DLD1 (cell line): Measurements from ENCODE around the gene DOCK2.

ENCODE experiments used
- in situ Hi-C: cut with HindIII; loops from 2 replicates; pipeline ENCODE4 v1.10.0; 2017; ENCODE audit warnings: low sequenced_read_pairs

The DOCK2 gene

DNA sequence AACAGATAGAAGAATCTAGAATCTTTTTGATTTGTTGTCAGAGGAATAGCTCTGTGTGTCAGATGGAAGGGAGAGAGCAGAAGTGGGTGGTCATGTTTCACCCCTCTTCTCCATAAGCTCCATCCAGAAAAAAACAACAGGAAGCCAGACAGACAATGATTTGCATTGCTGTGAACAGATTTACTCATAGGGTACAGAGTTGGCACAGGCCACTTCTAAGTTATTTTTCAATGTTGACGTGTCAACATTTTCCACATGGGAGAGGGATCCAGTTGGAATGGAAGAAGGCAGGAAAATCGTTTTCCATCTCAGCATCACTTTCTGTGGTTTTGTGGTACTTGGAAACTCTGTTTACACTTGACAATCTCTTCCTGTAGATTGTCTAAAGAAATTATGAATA, 256.5 kb downstream of the DOCK2 start:
- in situ Hi-C loops, result no loop called here

DNA sequence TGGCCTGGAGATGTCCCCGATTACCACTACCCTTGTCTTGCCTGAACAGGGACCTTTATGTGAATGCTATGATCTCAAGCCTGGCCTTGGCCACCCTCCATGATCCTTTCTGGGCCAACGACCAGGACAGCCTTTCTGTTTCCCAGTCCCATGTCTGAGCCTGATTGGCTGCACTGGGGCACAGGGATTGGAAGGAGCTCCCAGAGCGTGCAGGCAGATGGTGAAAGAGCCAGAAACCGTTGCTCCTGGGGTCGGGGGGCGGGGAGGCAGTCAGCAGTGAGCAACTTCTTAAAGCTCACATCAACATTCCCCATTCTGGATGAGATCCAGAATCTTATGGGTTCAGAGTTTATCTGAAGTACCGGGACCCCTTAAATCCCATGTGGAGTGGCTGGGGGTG, 258.9 kb downstream of the DOCK2 start:
- in situ Hi-C loops, result no loop called here

DNA sequence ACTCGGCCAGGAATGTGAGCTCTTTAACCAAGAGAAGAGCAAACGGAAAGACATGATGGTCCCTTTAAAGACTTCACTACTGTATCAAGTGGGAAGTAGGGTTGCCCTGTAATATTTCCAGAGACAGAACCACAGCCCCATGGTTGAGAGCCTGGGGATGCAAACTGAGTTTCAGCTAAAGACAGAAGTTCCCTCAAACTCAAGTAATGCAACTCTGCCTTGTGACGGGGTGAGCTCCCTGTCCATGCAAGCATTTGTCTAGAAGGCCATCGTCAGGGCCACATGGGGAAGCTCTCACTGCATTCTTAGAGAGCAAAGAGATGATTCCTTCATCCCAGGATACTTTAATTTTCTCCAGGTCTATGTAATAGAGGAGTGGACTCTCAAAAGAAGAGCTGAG, 260.4 kb downstream of the DOCK2 start:
- in situ Hi-C loops, result no loop called here

DNA sequence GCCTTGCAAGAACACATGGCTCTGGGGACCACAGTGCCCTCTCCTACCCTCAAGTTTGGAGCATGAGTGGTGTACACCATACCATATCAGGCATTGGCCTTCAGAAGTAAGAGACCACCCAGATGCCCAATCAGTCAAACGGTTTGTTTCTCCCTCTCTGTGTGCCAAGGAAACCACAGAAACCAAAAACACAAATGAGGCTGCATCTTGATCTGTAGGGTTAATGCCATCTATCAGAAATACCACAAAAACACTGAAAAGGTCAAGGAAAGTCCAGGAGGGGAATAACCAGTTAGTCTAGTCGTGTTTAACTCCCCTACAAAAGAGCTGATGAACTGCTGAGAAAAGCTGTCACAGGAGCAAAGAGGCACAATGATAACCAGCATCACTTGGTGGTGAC, 264.8 kb downstream of the DOCK2 start:
- in situ Hi-C loops, result no loop called here

DNA sequence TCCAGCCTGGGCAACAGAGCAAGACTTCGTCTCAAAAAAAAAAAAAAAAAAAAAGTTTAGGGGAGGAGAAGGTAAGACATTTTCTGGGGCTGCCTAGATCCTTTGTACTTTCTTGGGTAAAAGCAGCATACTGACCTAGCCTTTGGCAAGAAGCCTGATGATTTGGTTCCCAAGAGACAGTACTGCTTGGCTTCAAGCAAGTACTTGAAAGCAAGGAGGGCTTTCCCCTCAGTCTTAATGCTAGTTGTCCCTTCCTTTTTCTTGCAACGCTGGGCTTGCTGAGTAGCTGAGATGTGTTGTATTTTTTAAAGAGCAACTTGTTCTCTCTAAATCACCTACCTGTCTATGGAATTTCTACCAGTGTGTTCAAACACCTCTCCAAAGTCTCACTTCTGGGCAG, 267.0 kb downstream of the DOCK2 start:
- in situ Hi-C loops, result no loop called here

DNA sequence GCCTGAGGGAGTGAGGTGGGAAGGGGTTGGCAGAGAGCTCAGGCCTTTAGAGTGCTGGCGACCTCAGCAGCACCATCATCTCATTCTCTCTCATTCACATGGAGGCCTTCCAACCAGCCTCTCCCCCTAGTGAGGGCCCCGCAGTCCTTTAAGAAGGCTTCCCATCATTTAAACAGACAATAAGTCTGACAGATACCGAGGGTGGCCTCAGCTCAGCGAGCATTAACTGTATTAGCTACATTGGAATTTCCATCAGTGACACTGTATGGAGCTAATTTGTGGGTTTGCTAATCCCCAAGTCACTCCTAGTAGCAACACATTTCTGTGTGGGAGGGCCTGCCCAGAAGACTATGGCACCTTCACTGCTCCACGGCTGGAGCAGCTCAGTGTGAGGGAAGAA, 267.4 kb downstream of the DOCK2 start:
- in situ Hi-C loops, result no loop called here

DNA sequence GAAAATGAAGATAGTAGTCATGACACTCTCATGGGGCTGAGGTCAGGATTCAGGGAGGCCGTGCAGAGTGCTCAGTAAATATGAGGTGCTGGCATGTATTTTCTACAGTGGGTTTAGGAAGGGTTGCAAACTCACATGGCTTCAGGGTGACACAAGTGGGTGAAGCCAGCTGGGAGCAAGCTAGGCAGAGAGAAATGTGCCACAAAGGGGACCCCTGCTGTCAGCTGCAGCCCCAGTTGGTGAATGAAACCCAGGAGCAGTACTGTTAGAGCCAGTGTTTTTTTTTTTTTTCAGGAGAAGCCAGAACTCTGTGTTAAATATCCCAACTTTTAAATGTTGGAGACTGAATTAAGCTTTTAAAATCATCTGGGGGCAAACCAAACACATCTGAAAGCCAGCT, 267.9 kb downstream of the DOCK2 start:
- in situ Hi-C loops, result no loop called here

DNA sequence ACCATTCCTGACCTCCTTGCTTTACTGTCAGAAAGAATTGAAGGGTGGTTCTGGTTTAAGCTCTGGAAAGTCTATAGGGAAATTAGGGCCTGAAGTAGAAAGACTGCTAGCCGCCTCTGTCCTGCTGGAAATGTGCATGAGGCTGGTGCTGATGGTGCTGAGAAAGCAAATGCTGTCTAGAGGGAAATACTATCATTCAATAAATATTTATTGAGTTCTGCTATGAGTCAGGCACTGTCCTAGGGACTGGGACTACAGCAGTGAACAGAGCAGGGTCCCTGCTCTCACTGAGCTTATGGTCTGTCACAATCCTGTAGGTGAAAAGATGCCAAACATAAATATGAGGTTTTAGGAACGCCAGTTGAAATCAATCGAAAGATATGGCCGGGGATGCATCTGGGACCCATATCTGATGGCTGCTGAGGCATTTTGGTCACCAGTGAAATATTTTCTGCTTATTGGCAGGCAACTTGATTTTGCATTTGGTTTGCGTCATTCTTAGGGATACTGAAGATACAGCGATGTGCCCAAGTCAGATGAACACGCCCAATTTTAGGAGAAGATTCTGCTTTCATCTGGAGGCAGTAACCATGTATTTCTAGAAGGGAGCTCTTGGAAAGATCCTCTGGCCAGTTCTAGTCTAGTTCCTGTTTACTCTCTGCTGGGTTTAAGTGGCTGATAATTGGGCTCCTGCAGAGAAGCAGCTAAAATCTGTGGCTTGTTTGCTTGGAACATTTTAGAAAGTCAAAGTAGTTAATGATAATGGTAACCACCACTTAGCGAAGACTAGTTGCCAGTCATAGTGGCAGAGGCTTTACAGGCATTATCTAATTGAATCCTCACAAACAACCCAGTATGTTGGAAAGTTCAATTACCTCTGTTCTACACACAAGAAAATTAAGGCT, 269.9 kb downstream of the DOCK2 start:
- in situ Hi-C loops, result no loop called here

DNA sequence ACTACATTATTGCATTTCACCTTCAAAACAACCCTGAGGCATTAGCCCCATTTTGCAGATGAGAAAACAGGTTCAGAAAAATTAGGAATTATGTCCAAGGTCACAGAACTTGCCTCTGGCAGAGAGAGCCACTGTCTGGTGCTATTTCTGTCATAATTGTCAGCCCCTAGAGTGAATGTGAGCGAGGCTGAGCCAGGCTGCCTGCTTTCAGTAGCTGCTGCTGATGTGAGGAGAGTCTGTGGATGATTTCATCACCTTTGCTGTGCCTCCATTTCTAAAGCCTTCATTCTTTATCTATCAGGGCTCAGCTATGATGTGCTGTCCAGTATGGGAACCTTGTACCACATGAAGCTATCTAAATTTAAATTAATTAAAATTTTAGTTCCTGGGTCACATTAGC, 271.8 kb downstream of the DOCK2 start:
- in situ Hi-C loops, result no loop called here

DNA sequence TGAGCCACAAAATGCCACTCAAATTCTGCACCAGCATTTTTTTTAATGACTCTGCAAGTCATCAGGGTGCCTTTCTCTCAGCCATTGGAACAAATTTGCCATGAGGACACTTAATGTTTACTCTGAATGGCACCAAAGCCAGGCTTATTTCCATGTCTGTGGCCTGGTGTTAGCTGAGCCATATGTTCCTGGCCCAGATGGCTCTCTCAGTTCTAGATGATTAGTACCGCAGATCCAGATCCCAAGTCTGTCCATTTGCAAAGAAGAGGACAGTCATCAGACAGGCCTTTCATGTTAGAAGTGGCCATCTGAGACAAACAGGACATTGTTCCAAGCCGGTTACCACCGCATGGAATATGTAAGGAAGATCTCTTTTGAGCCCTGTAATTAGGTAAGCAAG, 272.9 kb downstream of the DOCK2 start:
- in situ Hi-C loops, result no loop called here

DNA sequence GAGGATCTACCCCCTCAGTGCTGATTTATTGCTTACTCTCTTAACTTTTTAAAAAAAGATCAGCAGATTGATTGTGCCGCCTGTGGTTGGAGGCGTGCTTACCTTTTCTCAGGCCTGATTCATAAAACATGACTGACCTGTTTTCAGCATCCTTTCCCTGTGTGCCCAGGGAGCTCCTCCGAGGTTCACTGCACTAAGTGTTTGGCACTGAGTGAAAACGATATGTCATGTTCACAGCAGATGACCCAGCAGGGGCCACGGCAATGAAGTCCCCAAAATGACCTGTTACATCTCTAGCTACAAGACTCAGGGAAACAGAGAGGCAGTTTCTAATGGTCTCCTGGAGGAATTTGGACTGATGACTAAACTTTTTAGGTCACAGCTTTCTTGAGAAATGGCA, 273.3 kb downstream of the DOCK2 start:
- in situ Hi-C loops, result no loop called here

DNA sequence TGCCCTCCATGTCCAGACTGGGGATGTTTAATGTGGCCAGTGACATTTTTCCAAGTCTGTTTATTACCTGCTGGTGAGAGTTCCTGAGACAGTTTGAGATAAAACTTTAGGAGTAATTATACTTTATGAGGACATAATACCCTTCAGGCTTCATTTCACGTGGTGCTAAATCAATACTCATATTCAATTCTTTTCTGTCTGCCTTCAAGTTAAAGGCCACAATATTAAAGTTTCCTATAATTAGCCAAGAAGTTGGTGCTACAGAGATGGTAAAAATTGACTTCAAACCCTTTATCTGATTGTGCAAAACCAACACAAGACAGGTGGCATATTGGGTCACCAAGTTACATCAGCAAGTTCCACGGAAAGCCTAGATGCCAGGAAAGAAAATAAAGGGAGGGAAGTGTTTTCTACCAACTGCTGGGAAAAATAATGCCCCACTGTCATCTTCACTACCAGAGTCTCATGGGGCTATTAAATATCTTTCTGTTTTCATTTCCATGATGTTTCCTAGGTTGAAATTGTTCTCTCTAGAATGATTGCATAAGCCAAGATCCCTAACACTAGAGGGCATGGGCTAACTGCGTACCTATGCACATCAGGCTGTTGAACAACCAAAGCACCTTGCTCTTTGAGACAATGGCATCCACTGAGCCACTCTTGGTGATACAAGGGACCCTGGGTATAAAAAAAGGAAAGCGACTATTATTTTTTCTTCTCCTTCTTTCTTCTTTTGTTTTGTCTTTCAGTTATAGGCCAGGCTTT, 274.6 kb downstream of the DOCK2 start:
- in situ Hi-C loops, result no loop called here

DNA sequence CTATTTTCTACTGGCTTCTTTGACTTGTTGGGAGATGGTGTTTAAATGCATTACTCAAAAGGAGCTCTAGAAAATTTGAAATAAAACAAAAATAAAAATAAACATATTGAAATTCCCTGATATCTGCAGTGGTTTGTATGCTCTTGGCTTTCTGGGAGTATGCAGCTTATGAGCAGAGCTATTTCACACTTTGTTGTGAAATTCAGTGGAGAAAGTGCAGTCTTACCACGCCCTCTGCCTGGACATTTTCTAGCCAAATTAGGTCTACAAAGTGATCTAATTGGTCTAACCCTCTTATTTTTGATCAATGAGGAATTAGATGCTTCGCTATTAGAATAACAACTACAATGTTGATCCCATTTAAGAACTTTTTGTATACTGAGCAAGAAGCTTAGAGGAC, 276.4 kb downstream of the DOCK2 start:
- in situ Hi-C loops, result no loop called here

DNA sequence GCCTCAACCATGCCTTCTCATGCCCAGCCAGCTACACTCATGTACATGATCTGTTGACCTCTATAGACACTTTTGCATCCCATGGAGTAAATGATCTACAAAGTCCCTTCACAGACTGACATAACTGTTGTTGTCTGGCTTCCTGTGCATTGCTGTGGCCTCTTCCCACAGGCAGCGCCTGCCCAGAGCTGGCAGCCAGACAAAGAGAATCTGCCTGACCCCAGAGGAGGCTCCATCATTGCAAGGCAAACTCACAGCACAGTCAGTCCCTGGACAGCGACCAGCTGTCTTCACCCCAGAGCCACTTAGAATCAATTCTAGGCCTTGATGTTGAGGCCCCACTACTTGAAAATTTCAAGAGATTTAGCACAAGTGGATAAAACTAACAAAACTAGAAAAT, 277.7 kb downstream of the DOCK2 start:
- in situ Hi-C loops, result no loop called here

DNA sequence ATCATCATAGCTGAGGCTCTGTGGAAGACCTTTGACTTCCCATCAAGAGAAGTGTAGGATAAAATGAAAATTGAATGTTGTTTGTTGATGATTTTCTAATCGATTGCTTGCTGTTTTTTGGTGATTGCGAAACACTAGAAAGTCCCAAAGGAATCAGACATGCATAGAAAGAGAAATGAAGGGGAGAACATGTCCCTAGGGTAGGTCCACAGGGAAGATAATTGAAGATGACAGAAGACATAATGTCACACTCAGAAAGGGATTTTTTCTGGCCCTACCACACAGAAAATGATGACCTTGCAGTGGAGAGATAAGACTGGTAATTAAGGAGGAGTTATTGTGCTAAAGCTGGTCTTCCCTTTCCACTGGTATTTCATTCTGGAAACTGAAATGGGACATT, 280.4 kb downstream of the DOCK2 start:
- in situ Hi-C loops, result no loop called here

DNA sequence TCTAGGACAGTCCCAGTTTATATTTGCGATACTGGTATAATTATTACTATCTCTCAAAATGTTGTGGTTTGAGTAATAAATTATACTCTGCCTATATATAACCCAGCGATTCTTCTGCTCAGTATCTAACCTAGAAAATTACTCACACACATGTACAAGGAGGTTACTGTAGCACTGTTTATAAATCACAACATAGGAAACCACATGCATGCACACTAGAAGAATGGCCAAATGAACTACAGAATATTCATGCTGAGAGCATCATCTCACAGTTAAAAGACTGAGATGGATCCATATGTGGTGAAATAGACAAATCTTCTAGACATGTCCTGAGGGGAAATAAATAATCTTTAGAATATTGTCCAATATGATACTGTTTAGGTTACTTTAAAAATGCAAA, 281.2 kb downstream of the DOCK2 start:
- in situ Hi-C loops, result no loop called here

DNA sequence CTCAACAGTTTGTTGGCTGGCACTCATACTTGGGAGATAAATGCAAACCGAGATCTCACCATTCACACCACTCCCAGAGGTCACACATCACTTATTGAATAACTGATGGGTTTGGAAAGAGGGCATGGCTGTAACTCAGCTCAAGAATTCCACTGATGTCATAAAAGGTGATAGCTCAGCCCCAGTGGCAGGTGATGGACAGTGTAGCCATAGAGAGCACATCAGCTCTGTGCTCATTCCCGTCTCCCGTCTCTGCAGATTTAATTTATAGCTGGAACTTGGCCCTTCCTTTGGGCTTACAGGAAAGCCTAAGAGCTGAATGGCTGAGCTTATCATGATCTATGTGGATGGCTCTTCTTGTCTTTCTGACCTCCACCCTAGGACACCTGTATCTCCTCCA, 283.4 kb downstream of the DOCK2 start:
- in situ Hi-C loops, result no loop called here

DNA sequence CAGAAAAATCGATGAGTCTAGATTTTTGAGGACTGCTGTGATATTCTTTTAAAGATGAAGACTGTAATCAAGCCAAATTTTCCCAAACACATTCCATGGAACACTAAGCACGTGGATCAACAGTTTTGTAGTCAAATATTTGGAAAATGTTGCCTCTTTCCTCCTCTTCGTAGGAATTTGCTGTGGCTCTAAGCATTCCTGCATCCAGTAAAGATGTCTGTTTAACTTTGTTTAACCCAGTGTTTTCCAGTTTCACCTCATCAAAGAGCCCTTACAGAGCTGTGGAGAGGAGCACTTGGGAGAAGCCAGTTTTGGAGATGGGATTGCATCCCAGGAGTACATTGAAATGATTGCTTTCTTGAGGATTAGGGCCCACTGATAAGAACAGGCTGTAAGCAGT, 284.3 kb downstream of the DOCK2 start:
- in situ Hi-C loops, result no loop called here

DNA sequence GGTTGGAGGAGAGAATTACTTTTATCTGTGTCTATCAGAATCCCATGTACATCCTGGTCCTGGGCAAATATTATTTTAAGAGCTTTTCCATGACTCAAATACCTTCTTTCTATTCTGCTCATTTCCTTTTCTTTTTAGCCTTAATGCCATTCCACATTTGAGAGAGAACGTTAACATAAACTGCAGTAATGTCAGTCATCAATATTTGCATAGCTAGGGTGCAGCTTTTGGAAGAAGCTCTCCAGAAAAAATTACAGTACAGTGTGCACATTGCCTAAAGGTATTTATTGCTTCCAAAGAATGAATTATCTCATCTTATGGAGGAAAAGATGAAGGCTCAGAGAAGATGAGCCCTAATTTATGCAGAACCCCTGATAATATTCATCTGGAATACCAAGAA, 284.9 kb downstream of the DOCK2 start:
- in situ Hi-C loops, result no loop called here

DNA sequence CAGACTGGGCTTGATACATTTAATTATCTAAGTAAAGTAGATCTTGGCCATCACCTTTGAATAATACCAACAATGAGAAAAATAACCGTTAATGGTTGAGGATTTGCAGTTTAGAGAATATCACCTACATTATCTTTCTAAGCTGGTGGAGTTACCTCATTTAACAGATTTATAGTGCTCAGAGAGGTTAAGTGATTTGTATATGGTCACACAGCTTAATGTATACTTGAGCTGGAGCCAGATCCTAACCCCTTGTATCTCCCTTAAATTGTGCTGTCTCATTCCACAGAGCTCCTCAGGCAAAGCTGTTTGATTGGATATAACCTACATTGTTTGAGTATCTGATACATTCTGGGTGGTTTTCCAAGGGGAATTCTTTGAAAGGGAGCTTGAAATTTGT, 285.4 kb downstream of the DOCK2 start:
- in situ Hi-C loops, result no loop called here

DNA sequence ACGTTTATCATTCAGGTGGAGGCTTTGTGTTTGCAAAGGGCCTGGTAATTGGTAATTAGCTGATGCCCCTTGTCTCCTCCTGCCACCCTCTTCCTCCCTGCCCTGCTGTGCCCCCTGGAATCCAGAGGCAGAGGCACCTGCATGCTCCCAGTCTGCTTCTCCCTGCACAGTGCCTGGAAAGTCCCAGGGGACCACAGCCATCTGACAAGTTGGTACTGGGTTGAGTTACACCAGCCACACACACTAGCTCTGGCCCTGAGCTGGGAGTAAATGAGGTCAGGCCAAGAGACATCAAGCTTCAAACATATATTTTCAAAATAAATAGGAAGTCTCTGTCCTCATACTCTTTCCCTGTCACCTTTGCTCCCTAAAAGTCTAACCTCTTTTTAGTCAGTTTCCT, 286.9 kb downstream of the DOCK2 start:
- in situ Hi-C loops, result no loop called here

DNA sequence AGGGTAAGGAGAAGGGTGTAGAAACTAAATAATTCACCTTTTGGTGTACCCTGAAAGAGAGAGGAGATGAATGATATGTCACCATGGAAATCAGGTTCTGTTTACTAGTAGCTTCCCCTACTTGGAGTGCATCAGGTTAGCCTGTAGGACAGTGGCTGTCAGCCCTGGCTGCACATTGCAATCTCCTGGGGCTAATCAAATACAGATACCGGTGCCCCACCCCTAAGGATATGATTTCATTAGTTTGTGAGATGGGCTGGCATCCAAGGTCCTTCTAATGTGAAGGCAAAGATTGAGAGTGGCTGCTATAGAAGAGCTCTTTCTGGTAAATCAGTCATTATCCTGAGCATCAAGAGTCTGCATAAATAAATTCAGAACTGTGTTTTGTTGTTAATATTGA, 296.1 kb downstream of the DOCK2 start:
- in situ Hi-C loops, result no loop called here
